GM20431 (cell line): ENCODE results near the gene PTH1R.

ENCODE experiments used
- in situ Hi-C: fragments of 300-500 bp; cut with MseI, MboI; formaldehyde crosslinking; loops from one replicate; pipeline ENCODE4 v1.15.0; 2020; ENCODE audit warnings: low sequenced_read_pairs; ENCODE audit not compliant: unreplicated experiment

The PTH1R gene

DNA sequence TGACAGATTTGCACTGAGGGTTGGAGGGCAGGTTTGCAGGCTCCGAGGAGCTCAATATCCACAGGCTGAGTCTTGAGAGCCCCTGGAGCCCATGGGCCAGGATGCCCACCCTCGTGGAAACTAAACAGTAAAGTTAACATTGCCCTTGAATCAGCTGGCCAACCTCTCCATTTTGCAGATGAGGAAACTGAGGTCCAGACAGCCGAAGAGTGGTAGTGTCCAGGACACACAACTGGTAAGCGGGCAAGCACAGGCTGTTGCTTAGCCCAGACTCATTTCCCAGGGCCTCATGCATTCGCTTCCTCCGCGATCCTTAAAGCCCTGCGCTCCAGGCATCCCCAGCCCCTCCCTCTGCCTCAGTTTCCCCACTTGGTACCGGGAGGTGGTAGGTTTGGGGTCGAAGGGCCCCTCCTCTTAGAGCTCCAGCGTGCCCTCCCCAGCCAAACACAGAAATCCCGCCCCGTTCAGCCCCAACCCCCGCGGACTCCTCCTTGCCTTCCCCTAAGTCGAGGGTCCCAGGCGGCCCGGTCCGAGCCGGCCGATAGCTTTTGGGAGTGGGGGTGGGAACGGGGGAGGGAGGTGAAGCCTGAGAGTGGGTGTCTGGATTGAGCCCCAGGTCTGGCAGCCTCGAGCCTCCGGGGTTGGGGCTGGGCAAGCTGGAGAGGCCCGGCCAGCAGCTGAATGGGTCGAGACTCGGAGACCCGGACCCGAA lies 3.5 kb downstream of the PTH1R start:
- in situ Hi-C loops = no loop called here

DNA sequence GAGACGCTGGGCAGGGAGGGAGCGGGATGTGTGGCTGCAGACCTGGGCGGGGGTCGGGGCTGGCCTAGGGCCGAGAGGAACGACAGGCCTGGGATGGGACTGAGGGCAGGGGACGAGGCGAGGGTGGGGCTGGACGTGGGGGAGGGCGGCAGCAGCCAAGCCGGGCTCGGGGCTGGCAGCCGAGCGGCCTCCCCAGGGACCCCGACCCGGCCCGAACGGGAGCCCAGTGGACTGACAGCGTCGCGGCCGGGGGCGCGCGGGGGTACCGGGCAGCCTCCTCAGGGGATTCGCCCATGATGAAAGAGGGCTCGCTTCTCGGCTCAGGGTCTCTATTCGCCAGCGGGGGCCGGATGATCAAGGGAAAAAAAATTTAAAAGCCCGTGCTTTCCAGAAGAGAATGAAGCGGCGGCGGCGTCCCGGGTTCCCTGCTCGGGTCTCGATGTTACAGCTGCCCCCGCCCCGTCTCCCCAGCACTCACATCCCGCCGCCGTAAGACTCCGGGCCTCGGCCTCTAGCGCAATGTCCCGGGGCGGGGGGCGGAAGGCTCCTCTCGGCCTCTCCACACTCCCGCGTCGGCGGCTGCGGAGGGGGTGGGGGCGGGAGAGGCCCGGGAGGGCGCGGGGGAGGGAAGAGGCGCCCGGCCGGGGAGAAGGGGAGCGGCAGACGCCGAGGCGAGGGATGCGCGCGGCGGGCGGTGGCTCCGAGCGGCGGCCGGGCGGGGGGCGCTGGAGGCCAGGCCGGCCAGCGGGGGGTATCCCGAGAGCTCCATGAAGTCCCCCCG lies 4.3 kb downstream of the PTH1R start:
- in situ Hi-C loops = no loop called here

DNA sequence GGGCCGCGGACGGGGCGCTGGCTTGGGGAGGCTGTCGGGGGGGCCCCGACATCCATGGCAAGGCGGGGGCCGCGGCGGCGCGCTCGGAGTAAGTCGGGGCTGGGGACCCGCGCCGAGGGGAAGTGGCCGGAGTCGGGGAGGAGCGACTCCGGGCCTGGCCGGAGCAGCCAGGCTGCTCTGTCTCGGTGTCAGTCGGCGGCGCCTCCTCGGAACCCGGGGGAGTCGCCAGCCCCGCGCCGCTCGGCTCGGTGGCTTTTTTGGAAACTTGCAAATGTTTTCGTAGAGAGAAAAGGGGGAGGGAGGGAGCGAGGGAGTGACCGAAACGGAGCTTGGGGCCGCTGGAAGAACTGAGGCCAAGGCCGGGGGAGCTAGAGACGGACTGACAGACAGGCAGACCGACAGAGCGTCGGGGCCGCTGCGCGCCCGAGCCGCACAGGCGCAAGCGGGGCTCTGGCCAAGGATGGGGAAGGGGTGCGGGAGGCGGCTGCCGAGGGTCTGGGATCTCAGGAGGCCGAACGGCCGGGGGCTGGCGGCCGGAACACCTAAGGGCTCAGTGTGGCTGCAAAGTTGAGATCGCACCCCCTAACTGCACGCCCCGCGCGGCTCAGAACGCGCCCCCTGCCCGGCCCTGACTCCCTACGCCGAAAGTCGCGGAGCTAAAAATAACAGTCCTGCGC lies 5.0 kb downstream of the PTH1R start:
- in situ Hi-C loops = no loop called here

DNA sequence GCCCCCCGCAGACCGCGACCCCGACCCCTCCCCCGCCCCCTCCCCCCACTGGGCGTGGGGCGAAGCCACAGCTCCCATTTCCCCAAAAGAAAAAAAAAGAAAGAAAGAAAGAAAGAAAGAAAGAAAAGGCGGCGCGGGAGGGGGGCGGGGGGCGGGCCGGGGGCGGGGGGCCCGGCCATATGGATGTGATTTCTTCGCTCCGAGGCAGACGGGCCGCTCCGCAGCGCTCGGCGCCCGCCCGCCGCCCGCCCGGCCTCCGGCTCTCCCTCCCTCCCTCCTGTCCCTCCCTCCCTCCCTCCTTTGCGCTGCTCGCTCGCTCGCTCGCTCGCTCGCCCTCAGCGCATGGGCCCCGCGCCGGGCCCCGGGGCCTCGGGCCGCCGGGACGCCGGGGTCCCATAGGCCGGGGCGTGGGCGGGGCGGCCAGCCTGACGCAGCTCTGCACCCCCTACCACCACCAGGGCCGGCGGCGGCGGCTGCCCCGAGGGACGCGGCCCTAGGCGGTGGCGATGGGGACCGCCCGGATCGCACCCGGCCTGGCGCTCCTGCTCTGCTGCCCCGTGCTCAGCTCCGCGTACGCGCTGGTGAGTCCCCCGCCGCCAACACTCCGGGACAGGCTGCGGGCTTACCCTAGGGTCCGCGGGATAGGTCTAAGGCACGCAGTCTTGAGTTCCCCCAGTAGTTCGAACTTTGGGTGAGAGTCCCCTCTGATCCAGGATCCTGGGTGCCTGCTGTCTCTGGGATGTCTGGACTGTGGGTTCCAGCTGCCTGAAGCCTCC lies 5.7 kb downstream of the PTH1R start:
- in situ Hi-C loops = no loop called here

DNA sequence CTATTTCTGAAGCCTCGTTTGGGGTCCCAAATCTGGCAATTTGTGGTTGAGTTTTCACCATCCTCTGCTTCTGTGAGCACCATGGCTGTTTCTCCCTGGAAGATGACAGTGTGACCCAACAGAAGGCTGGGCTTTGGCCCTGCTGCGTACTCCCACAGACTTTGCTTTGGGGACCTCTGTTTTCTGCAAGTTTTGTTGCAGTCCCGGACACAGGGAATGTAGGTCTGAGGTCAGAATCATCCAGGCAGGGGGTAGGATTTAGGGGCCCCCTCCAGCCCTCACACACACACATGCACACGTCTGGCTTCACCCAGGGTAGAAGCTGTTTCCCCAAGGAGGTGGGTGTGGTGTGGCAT lies 6.3 kb downstream of the PTH1R start:
- in situ Hi-C loops = no loop called here

DNA sequence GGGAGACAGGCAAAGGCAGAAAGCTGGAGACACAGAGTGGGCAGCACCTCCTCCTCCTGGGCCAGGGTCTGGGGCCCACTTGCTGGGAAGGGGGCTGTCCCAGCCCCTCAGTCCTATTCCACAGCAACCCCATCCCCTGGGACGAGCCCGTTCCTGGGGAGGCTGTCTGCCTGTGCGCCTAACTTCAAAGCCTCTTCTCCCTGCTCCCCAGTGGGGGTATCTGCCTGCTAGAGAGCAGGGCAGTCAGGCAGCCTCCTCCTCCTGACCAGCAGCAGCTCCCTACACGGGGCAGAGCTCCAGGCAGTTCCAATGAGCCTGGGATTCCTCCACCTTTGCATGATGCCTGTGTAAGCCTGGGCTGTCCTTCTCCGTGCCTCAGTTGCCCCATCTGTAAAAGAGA lies 6.9 kb downstream of the PTH1R start:
- in situ Hi-C loops = no loop called here

DNA sequence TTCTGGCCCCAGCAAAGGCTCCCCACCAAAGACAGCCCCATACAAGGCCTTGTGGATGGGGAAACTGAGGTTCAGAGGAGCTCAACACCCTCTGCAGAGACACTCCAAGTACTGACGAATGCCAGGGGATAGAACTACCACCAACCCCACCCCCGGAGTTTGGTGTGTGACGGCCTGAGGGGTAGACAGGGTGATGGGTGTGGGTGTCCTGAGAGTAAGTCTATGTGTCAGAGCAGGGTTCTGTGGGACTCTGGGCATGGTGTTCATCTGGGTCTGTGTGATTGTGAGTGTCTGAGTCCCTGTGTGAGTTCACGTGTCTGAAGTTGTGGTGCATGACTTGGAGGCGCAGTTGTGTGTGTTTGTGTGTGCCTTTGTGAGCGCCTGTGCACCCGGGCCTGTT lies 7.4 kb downstream of the PTH1R start:
- in situ Hi-C loops = no loop called here

DNA sequence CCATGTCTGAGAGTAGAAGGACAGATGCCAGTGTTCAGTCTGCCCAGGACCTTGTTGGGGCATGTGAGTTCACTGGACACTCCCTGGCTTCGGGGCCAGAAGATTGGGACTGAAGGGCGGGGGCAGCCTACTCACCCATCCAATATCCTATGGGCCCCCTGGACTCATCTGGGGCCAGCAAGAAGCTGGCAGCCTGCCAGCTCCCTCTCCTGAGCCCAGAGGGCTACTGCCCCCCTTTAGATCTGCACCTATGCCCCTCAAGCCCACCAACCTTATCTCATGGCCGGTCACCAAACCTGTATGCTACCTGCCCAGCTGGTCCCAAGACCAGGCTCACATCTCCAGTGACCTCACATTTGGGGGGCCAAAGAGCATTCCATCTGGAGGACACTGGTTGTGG lies 8.1 kb downstream of the PTH1R start:
- in situ Hi-C loops = no loop called here

DNA sequence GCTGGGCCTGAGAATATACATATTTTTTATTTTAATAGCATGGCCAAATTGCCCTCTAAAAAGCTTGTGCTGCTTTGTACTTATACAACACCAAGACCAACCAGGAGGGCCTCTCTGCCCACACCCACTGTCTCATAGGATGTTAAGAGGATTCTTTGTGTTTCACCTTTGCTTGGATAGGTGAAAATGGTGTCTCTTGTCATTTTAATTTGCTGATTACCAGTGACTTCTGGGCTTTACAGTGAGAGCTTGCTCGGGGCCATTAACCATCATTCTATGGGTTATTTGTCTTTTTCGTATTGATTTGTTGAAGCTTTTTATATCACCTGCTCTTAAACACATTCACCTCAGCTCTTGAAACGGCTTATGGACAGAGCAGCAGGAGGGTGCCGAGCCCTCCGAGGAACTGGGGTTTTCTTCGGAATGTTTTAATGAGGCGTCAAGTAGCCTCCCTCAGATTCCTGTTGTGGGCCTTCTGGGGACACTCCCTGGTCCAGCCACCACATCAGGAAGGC lies 10.5 kb downstream of the PTH1R start:
- in situ Hi-C loops = no loop called here

DNA sequence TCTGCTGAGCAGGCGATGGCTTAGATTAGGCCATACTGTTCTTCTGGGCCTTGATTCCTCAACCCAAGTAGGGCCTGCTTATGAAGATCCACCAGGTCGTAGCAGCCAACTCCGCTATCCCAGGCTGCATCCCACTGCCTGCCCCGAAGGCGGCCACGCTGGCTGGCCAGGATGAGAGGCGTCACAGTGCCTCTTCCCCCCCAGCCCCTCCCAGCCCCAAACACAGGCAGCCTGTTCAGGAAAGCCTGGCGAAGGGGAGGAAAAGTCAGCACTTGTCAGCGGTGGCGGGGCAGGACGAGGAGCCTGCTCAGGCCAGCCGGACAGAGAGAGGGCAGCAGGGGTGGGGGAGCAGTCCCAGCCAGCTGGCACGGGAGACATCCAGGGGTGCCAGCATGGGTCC lies 11.2 kb downstream of the PTH1R start:
- in situ Hi-C loops = no loop called here

DNA sequence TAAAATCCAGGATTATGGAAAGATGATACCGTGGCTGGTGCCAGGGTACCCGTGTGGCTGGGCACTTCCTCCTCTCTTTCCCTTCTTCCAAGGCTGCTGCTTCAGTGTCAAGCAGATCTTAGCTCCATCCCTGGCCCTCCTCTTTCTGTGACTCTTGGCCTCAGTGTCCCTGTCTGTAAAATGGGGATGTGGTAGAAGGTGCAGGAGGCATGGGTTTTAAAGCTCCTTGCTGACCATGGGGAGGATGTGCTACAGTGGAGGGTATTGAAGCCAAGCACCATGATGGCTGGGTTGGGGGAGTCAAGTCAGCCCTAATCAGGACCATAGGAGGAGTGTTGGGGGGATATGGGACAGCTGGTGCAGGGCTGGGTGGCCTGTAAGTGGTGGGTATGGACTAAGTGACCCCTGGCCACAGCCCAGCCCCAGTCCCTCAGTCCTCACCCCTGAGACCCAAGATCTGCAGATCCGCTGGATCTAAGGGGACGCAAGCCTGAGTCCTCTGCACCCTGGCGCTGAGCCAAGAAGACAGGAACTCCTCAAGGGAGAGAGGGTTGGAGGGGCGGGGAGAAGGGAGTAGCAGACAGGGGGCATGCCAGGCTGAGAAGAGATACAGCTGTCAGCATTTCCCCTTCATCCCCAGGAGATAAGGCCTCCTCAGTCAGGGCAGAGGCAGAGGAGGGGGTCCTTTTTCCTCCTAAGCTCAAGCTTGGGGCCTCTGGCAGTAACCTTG lies 12.0 kb downstream of the PTH1R start:
- in situ Hi-C loops = loop anchor here (10.0 kb wide), 1 partner anchor 185 kb away; the partner anchor contains the start of gene TMIE

DNA sequence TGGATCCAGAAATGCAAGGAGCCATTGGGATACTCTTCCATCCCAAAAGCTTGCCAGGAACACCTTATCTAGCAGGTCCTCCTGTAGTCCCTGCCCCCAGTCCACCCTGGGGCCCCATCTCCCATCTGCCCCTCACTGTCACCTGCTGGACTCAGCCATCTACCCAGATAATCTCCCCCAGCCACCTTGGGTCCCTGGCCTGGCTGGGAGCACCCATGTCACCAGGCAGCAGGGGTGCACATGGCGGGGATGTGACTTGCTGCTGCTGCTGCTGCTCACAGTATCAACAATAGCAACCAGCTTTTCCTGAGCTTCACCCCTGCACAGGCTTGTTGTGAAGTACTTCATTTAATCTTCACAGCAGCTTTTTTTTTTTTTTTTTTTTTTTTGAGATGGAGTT lies 12.6 kb downstream of the PTH1R start:
- in situ Hi-C loops = loop anchor here (10.0 kb wide), 1 partner anchor 185 kb away; the partner anchor contains the start of gene TMIE

DNA sequence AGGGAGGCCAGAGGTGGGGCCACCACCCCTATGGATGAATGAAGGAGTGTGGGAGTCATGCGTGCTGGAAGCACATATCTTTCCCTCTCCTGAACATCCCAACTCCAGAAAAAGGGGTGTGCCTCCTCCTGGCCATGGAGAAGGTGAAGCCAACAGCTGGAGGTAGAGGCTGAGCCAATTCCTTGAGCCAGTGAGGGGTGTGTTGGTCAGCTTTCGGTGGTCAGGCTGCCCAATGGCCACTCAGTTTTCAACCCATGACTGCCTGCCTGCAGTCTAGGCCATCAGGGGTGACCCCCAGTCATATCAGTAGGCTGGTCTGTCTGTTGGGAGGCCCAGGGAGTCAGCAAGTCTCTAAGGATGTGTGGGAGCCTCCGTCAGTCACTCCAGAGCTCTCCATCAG lies 13.6 kb downstream of the PTH1R start:
- in situ Hi-C loops = loop anchor here (10.0 kb wide), 1 partner anchor 186 kb away; the partner anchor contains the start of gene TMIE

DNA sequence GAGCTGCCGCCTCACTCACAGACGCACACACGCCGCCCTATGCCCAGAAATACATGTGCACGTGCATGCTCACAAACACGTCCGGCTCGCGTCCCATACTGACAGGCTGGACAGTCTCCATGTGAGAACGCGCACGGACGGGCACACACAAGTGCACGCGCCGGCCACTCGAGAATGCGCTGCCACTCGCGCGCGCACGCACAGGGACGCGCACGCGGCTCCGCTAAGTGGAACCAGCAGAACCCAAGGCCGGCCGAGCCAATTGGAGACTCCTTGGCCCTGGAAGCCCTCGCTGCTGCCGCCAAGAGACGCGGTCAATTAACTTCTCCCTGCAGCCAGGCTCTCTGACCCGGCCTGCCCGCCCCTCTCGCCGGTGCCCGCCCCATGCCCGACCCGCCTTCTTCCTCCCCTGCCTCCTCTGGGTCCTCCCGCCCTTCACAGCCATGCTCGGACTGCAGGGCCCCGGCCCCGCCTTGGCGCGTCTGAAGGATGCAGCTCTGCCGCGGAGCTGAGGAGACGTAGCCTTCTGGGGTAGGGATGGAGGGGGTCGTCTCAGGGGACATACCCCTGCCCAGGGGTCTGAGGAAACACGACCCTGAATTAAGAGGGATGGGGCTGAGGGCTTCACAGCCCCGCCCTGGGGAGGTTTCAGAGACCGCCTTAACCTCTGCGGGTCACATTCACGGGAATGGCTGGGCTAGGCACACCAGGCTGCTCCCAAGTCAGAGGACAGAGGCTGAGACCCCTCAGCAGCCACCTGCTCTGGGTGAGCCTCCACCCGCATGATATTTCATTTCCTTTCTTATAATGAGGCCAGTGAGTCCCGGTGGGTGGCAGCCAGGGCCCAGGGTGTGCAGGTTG lies 15.0 kb downstream of the PTH1R start:
- in situ Hi-C loops = loop anchor here (10.0 kb wide), 1 partner anchor 188 kb away; the partner anchor contains the start of gene TMIE

DNA sequence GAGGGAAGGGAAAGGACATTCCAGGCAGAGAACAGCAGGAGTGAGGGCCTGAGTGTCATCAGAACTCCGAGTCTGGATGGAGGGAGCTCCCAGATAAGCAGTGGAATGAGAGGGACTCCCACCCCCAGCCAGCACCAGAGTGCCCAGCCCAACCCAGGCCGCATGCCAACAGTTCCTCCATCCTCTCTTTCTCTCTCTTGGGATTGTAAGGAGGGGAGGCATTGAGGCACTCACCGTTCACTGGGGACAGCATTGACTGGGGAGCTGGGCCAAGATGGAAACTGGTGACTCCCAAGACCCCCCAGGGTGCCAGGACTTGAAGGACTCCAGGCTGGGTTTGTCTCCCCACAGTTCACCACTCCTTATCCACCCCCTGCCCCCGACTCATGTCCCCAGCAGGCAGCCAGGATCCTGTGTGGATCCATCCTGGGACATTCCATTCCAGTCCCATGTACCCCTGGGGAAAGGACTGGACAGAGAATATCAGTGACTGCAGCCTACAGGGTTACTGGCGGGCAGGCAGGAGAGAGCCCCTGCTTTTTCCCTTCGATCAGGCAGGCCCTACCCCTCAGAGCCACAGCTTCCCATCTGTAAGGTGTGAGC lies 15.7 kb downstream of the PTH1R start:
- in situ Hi-C loops = loop anchor here (10.0 kb wide), 1 partner anchor 188 kb away; the partner anchor contains the start of gene TMIE

DNA sequence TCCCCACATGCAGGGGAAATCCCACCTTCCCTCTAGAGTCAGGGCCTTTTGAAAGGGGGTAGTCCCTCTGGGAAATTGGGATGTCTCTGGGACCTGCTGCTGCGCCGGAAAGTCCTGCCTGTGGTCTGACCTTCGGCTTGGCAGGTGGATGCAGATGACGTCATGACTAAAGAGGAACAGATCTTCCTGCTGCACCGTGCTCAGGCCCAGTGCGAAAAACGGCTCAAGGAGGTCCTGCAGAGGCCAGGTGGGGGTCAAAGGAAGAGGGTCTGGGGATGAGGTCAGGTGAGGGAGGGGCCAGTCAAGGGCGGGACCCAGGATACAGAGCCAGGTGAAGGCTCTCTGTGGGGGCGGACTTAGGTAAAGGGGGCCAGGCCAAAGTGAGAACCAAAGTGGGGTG lies 16.2 kb downstream of the PTH1R start:
- in situ Hi-C loops = loop anchor here (10.0 kb wide), 1 partner anchor 189 kb away; the partner anchor contains the start of gene TMIE

DNA sequence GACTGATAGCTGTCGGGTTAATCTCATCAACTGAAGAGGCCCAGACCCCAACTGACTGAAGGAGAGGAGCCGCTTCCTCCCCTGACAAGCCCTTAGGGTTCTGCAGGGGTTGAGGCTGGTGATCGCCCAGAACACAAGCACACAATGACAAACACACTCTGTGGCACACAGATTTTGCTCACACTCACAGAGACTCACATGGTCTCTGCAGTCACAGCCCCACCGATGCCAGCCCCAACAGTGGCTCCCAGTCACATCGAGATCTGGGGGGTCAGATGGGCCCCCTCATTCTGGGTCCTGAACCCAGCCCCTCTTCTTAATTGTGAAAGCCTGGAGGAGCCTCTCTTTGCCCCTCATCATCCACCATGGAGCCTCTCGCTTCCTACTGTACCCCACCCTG lies 16.7 kb downstream of the PTH1R start:
- in situ Hi-C loops = loop anchor here (10.0 kb wide), 1 partner anchor 189 kb away; the partner anchor contains the start of gene TMIE

DNA sequence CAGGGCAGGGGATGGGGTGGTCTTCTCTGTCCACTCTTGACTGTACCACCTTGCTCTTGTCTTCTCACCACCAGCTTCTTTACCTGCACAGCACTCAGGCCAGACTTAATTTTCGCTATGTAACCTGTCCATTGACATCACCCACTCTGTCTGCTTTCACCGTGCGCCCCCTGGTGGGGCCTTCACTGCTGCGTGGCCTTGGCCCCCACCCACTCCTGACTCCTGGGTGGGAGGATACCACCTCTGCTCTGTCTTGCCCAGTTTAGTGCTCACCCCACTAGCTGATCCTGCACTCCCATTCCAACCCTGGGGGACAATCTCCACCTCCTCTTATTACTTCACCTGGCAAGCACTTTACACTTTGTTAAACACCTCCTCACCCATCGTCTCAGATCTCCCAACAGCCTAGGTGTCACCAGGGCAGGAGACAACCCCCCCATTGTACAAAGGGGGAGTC lies 17.7 kb downstream of the PTH1R start:
- in situ Hi-C loops = loop anchor here (10.0 kb wide), 1 partner anchor 190 kb away; the partner anchor contains the start of gene TMIE
